Suppressor macrophage treated with lipopolysaccharide for 4 hours (primary cell): ENCODE data around the gene OPN1SW.

Source experiments
- DNase-seq: peaks from one replicate; pipeline ENCODE4 v3.0.0-alpha.2; 2020

OPN1SW gene

DNA sequence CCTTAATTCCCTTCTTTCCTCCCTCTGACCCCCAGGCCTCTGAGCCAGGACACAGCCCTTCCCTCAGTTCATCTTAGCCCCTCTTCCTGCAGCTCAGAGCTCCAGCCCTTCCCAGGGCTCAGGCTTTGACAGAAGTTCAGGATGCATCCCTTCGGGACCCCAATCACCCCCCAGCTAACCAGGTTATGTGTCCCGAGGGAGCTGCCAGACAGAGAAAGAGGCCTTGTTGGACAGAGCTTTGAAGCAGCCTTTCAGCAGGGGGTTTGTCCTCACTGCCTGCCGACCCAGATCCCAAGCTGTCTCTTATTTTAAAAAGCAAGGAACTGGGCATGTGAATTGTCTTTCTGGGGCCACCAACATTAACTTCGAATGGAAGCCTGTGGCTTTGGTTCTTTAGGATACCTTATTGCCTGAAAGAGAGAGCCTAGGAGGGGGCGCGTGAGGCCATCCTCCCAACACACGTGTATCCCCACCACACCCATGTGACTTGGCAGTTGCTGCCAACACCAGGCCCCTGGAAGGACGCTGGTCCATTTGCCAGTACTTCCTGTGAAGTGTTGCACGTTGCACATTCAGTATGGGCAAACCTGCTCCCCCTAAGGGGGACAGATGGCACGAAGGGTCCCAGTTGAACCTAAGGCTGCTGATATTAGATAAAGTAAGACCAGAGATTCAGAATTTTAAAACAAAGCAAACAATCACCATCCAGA lies 17.0 kb upstream of the OPN1SW start:
- DNase-seq = no peak

GRCh38 chr7:128791972-128792327 lies 16.4 kb upstream of the OPN1SW start:
- no peak for DNase-seq

DNA sequence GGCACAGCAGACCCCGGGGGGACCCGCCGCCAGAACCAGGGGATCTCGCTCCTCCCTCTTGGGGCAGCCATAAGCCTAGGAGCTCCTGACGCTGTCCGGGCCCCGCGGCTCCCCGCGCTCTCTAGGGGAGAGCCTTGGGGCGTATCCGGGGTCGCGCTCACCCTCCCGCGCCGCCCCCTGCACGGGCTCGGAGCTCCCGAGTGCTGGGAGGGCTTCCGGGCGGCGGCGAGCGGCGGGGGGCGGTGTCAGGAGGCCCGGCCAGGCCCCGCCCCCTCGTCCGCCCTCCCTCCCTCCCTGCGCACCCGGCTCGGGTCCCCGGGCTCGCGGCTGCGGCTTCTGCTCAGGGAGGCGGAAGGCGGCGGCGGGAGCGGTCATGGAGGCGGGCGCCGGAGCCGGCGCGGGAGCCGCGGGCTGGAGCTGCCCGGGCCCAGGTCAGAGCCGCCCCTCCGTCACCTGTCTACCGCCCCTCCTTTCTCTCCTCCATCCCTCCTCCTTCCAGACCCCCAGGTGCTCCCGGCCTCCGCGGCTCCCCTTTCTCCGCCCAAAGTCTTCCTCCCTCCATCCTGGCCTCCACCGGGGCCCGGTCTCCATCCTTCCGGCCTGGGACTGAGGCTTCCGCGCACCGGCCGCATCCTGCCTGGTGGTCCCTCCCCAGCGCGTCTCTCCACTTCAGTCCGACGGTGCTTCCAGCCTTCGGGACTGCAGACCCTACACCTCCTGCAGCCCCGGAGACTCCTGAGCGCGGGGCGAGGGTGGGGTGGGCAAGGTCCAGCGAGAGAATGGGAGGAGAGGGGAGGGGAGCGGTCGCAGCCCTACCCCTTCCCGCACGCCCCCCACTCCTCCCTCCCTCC lies 15.8 kb upstream of the OPN1SW start, which contains the start of gene CCDC136:
Gene CCDC136 (plus strand): TSS at position 848 of the 851 bp plus-strand sequence. CDS start 444 bp downstream, outside the sequence.
- peak; percentile 70 for DNase-seq

DNA sequence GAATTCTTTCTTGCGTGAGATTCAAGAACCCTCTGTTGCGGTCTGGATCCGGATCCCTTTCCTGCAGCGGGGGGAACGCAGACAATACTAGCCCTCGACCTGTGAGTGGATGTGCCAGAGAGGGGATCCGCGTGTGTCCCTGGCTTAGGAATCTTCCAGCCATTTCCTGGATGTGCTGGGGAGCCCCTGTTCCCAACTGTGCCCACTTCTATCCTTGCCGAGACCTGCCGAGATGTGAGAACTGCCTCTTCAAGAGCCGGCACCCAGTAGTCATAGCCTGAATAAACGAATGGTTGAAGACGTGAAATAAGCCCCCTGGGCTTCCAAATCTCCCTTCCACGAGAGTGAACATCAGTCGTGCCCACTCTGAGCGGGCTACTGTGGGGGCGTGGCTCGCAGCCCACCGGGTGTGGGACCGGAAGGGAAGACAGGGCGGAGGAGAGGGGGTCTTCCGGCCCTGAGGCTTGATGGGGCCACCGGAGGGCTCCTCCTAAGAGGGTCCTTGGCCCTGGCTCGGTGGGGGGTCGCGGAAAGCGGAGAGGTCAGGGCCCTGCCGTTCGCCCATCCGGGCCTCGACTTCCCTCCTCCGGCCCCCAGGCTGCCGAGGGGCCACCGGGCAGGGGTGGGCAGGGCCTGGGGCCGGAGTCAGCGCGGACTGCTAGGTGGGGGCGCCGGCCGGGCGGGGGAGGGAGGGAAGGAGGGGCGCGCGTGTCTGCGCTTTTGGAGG lies 14.9 kb upstream of the OPN1SW start:
- DNase-seq = no peak

GRCh38 chr7:128788446-128789412 lies 13.1 kb upstream of the OPN1SW start:
- no peak for DNase-seq

- DNase-seq = peak; percentile 15
Observed at GRCh38 chr7:128785738-128786137, 10.1 kb upstream of the OPN1SW start.

- DNase-seq = peak; percentile 9
Observed at GRCh38 chr7:128783143-128783861, 7.7 kb upstream of the OPN1SW start.

GRCh38 chr7:128781851-128782250 lies 6.3 kb upstream of the OPN1SW start:
- no peak for DNase-seq

- DNase-seq = no peak
Observed at GRCh38 chr7:128781126-128781525, 5.5 kb upstream of the OPN1SW start.

GRCh38 chr7:128778946-128779345 lies 3.4 kb upstream of the OPN1SW start:
- no peak for DNase-seq

- peak; percentile 13 for DNase-seq
Observed at GRCh38 chr7:128777156-128778123, 1.8 kb upstream of the OPN1SW start.

GRCh38 chr7:128774921-128775320 lies 673 bp downstream of the OPN1SW start:
- no peak for DNase-seq

- DNase-seq = no peak
Observed at GRCh38 chr7:128774029-128774689, 1.4 kb downstream of the OPN1SW start.

GRCh38 chr7:128773604-128774003 lies 2.0 kb downstream of the OPN1SW start:
- DNase-seq = no peak

GRCh38 chr7:128770233-128770632 lies 5.4 kb downstream of the OPN1SW start:
- DNase-seq = no peak

GRCh38 chr7:128767475-128768110 lies 8.0 kb downstream of the OPN1SW start:
- no peak for DNase-seq

DNA sequence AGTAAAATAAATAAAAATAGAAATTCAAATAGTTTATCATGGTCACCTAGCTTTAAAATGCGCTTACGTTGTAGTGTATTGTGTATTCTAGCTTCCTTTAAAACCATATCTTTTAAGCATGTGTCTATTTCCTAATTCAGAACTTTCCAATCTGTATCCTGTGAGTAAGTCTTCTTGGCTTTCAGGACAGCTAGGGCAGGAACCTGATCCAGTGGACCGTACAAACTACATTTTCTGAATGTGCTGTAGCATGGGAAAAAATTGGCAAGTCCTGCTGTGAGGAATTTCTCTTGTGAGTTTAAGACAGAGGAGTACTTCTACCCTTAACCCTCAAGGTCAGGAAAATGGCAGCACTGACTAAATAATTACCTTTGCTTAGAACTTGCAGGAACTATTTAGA lies 12.1 kb downstream of the OPN1SW start:
- no peak for DNase-seq

- peak; percentile 54 for DNase-seq
Observed at GRCh38 chr7:128759242-128759641, 16.4 kb downstream of the OPN1SW start.

DNA sequence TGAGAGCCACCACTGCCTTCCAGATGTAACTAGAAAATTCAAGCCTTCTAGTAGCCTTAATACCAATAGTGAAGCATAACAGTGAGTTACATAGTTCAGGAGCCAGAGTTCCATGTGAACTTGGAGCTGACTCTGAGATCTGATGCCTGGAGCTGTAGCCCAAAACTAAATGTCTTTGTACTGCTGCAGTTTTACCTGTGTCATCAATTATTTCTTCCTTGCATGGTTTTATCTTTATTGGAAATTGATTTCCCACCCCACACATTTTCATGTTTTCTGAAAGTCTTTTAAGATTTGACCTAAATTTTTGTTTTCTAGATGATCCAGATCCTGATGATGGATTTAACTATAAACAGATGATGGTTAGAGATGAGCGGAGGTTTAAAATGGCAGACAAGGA lies 17.0 kb downstream of the OPN1SW start:
- no peak for DNase-seq
